Uterus (tissue), 4 donors: ENCODE data around the gene NUDT4. TPM values are rescaled to one million over a fixed set of nuclear protein-coding genes. Genes with fewer than 3 reads are reported as not detected.
"Not testable (repeated sequence)": the region's sequence is repeated elsewhere in the genome, so short reads cannot be mapped to it uniquely, and the experiment has no call there.

ENCODE experiments used
- DNase-seq, 2 donors: peaks; one replicate each; pipeline ENCODE4 v3.0.0-alpha.2; 2019 to 2020
- H3K27ac ChIP-seq, 2 donors: fragments of 200-600 bp; sonication (generic); 1 replicate in 1 of 2; 2 replicates in 1 of 2; pipeline ENCODE4 v1.5.1; 2016 to 2018
- H3K27me3 ChIP-seq, 2 donors: fragments of 200-600 bp; sonication (generic); one replicate each; pipeline ENCODE4 v1.5.1; 2018 to 2019; ENCODE audit warnings: control low read depth in 1 of 2
- H3K36me3 ChIP-seq, 2 donors: fragments of 200-600 bp; sonication (generic); one replicate each; pipeline ENCODE4 v1.5.1; 2019; ENCODE audit warnings: control low read depth in 1 of 2
- H3K4me1 ChIP-seq, 2 donors: fragments of 200-600 bp; sonication (generic); one replicate each; pipeline ENCODE4 v1.5.1; 2018 to 2019; ENCODE audit warnings: control low read depth in 1 of 2
- H3K4me3 ChIP-seq, 2 donors: fragments of 200-600 bp; sonication (generic); 1 replicate in 1 of 2; 2 replicates in 1 of 2; pipeline ENCODE4 v1.5.1; 2018 to 2019; ENCODE audit warnings: mild to moderate bottlenecking in 1 of 2
- H3K9me3 ChIP-seq, 2 donors: fragments of 200-600 bp; sonication (generic); one replicate each; pipeline ENCODE4 v1.5.1; 2019; ENCODE audit warnings: control low read depth in 1 of 2
- POLR2A ChIP-seq, 2 donors: fragments of 450-650 bp; IDR thresholded peaks; one replicate each; pipeline ENCODE4 v1.6.1; 2016; ENCODE audit warnings: antibody characterized with exemption in 2 of 2, mild to moderate bottlenecking in 1 of 2, moderate library complexity in 1 of 2
- intact Hi-C: fragments of 100-400 bp; cut with DNase I; formaldehyde crosslinking; loops from one replicate; pipeline ENCODE4 v1.15.1; 2023; ENCODE audit warnings: low total_unique reads
- total RNA-seq, 4 donors: library from RNA; depleted of rRNA in 3 of 4; stranded (reverse); fragments of >200 nt in 3 of 4; gene quantifications; one replicate each; pipeline versions ENCODE4 v1.1.0 to v1.2.4, GENCODE V29; 2014 to 2023
- TF ChIP-seq, protein P1 (sequence below), 4 experiments: fragments of 200-600 bp in 2 of 4; fragments of 450-650 bp in 2 of 4; sonication (generic) in 2 of 4; IDR thresholded peaks; one replicate each; pipeline ENCODE4 v1.5.1; 2016 to 2019; ENCODE audit warnings: antibody characterized with exemption in 4 of 4, mild to moderate bottlenecking in 2 of 4, moderate library complexity in 1 of 4
- donor health status: DM: yes; HTN: yes; CAD: no.

The NUDT4 gene
- total RNA-seq, 4 donors from 2014 or later, result 15.1 to 107 (median 52.8) TPM

DNA sequence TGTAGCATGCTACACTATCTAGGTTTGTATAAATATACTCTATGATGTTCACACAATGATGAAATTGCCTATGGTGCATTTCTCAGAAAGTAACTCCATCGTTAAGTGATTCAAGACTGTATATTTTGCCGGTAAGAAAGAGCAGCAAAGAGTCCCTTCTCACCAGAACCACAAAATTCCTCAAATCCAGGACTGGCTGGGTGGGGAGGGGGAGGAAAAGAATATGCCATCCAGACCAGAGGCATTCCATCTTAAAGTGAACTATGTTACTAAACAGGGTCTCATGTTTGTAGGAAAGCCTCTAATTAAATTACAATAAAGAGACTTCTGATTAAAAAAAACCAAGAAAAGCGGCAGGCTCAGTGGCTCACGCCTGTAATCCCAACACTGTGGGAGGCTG lies 52.6 kb downstream of the NUDT4 start:
- no peak overlapping the region for H3K4me3 ChIP-seq
- H3K4me1 ChIP-seq, result peaks cover 6 to 8% of the 10 kb centered on the region in 2 donors
- DNase-seq, result no peak
- no peak overlapping the region for H3K27ac ChIP-seq
- H3K27me3 ChIP-seq, result no peaks in the 10 kb centered on the region
- no peaks in the 10 kb centered on the region for H3K36me3 ChIP-seq
- intact Hi-C loops, result no loop called here
- H3K9me3 ChIP-seq, result no peaks in the 10 kb centered on the region
- no peak for TF ChIP-seq POLR2A (IDR thresholded peaks at IDR 0.05)
- TF ChIP-seq, protein P1, sequence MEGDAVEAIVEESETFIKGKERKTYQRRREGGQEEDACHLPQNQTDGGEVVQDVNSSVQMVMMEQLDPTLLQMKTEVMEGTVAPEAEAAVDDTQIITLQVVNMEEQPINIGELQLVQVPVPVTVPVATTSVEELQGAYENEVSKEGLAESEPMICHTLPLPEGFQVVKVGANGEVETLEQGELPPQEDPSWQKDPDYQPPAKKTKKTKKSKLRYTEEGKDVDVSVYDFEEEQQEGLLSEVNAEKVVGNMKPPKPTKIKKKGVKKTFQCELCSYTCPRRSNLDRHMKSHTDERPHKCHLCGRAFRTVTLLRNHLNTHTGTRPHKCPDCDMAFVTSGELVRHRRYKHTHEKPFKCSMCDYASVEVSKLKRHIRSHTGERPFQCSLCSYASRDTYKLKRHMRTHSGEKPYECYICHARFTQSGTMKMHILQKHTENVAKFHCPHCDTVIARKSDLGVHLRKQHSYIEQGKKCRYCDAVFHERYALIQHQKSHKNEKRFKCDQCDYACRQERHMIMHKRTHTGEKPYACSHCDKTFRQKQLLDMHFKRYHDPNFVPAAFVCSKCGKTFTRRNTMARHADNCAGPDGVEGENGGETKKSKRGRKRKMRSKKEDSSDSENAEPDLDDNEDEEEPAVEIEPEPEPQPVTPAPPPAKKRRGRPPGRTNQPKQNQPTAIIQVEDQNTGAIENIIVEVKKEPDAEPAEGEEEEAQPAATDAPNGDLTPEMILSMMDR (IDR thresholded peaks at IDR 0.05), result no peak

DNA sequence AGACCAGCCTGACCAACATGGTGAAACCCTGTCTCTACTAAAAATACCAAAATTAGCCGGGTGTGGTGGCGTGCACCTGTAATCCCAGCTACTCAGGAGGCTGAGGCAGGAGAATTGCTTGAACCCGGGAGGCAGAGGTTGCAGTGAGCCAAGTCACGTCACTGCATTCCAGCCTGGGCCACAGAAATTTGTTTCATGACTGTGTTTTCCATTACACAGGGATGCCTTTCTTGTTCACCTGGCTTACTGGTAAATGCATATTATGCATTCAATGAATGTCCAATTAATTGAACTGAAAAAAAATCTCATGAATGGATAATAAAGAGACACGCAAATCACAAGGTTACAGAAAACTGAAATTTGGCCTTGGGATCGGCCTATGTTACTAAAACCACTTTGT lies 54.3 kb downstream of the NUDT4 start:
- intact Hi-C loops, H3K27ac ChIP-seq, H3K4me3 ChIP-seq, H3K4me1 ChIP-seq, DNase-seq, H3K36me3 ChIP-seq, H3K27me3 ChIP-seq, H3K9me3 ChIP-seq: not testable (repeated sequence)

- Histone ChIP-seq H3K4me1 (peaks cover 0 to 3% of the 10 kb centered on the region in 2 donors), H3K27ac (peak overlapping the region in 1 of 2 donors; percentile 34), H3K4me3 (no peak overlapping the region), H3K9me3 (no peaks in the 10 kb centered on the region), H3K27me3 (no peaks in the 10 kb centered on the region), H3K36me3 (no peaks in the 10 kb centered on the region)
- TF ChIP-seq POLR2A (IDR thresholded peaks at IDR 0.05), result no peak
- TF ChIP-seq, protein P1 (IDR thresholded peaks at IDR 0.05), result no peak
- intact Hi-C loops, result no loop called here
- DNase-seq, result no peak
These were observed 56.6 kb downstream of the NUDT4 start for GRCh38 chr12:93434256-93434865.

DNA sequence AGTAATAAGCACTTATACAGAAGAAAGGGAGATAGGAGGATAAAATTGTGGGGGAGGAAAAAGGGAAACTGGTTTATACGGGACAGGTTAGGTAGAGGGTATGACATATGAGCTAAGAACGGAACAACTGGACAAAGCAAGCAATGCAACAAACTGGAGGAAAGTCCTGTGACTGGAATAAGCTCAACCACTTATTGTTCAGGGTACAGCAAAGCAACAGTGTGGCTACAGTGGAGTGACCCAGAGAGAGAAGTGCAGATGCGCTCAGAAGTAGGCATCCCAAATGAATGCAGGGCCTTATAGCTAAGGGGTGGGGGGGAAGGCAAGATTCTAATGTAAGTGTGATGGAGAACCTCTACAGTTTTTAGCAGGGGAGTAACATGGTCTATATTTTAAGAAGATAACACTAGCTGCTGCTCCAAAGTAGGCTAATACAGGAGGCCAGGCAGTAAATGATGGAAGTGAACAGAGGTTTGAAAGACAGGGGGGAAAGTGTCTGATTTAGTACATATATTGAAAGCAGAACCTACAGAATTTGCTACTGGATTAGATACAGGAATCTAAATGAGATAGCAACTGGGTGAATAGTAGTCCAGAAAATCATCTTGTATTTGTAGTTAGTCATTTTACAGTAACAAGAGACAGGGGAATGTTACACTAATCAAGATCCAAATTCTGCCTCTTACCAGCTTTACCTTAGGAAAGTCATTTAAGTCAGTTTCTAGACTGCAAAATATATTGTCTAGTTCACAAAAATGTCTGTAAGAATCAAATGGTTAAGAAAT lies 60.7 kb downstream of the NUDT4 start:
- no peak overlapping the region for H3K27ac ChIP-seq
- TF ChIP-seq, protein P1 (IDR thresholded peaks at IDR 0.05), result no peak
- no peak for TF ChIP-seq POLR2A (IDR thresholded peaks at IDR 0.05)
- intact Hi-C loops, result no loop called here

DNA sequence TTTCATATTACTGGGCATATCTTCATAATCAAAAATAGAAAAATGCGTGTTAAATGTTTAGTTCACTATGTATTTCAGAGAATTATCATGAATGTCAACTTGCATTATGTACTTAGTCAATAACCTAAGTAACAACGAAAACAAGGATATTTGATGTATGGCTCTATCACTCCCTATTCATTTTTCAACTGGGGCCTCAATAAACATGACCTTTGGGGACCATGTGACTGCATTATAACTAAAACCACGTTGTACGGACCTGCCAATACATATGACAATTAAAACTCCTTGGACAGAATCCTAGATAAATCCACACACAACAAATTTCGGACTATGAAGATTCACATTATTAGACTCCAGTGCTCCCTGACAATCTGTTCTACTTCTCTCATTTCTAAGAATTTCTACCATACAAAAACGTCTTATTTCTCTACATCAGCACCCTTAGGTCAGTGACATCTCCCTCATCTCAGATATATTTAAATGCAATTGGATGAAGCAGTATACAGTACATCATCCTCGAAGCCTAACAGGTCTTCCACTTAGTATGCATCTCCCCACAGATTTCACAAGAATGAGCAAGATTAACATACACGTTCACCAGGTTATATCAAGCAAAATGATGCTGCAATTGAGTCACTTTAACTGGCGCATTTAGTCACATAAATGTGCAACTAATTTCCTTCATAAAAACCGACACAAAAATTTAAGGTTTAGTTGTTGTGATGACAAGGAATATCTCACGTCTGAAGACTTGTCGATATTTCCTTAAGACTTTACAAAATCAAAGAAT lies 62.5 kb downstream of the NUDT4 start:
- no peak for TF ChIP-seq POLR2A (IDR thresholded peaks at IDR 0.05)
- TF ChIP-seq, protein P1 (IDR thresholded peaks at IDR 0.05), result no peak
- intact Hi-C loops, result no loop called here
- Histone ChIP-seq H3K4me1 (peaks cover 0 to 9% of the 10 kb centered on the region in 2 donors), H3K36me3 (no peaks in the 10 kb centered on the region), H3K27ac (no peak overlapping the region), H3K27me3 (no peaks in the 10 kb centered on the region), H3K4me3 (peak overlapping the region in 1 of 2 donors; percentile 100), H3K9me3 (no peaks in the 10 kb centered on the region)
- DNase-seq, result no peak

More for the DNA sequence above, 60.7 kb downstream of the NUDT4 start:
- Histone ChIP-seq H3K4me1 (peaks cover 3 to 9% of the 10 kb centered on the region in 2 donors), H3K4me3 (no peak overlapping the region), H3K36me3 (no peaks in the 10 kb centered on the region), H3K27me3 (no peaks in the 10 kb centered on the region), H3K9me3 (no peaks in the 10 kb centered on the region)
- no peak for DNase-seq
